GM19023 (cell line): ENCODE data around the gene TMEM30B.
A peak's percentile ranks its signal among the peaks of the same experiment; 100 is the strongest.
"Not testable (repeated sequence)": the region's sequence is repeated elsewhere in the genome, so short reads cannot be mapped to it uniquely, and the experiment has no call there.

Experiments used
- ATAC-seq: cut with Tn5 transposase; IDR thresholded peaks from one replicate; pipeline ENCODE4 v1.9.1; 2021; ENCODE audit warnings: mild to moderate bottlenecking, moderate library complexity; ENCODE audit not compliant: unreplicated experiment

TMEM30B gene

DNA sequence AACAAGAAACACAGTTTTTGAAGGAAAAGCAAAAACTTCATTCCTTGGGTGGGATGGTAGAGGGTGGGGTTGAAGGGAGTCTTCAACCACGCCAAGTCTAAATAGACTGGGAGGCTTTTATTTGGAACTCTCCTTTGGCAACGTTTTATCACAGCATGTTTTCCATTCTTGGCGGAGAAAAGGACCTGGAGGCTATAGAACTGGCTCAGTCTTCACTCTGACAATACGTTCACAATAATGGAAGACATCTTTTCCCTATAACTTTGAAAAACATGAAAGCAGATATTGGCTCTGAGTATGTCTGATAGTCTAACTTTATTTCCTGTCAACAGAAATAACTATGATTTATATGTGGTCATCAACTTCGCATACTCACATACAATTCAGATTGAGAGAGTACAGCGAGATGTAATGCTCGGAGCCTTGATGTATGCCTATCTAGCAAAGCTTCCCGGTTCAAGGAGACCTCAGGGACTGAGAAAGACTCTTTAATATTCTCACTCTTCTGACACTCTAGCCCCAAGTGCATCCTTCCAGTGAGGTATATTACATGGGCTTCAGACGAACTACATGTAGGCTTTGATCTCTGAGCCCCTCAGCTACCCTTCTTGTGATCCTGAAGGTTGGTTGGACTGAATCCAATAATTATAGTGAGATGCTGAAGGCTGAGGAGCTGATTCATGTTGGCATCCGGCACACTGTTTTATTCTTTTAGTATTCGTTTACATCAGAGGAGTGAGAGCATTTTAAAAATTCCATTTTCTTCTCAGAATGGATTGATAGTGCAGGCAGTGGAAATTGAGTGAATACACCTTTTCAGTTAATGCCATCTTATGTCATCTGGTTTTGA, 14.0 kb downstream of the TMEM30B start:
- ATAC-seq = no peak

DNA sequence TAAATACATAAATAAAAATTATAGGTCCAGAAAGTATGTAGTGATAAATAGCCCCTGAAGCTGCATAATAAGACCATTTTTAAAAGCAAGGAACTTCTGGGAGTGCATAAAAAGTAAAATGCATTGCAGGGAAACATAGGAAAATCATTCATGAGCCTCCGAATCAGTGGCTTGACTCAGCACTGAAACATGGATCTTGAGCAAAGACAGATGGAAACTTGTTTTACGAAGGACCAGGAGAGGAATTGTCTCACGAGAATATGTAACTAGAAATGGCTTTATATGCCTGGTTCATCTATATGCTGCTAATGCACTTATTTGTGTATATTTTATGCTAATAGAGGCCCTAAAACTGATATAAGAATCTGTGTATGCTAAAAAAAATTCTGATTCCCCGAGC, 14.7 kb downstream of the TMEM30B start:
- no peak for ATAC-seq

DNA sequence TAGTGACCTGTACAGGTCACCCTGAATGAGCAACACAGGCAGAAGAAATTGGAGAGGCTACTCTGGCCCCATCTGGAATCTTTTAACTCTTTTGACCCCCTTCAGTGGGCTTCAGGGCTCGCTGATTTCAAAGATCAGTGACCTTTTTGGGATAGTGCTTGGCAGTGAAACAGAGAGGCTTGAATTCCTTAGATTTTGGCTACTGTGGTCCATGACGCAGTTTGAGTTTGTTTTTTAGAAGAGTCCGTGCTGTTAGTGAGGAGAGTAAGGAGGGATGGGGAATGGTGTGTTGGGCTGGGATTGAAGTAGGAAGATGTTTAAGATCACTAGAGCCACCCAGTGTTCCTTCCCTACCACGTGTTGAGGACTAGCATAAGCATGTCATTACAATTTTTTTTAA, 16.5 kb downstream of the TMEM30B start:
- ATAC-seq = no peak

DNA sequence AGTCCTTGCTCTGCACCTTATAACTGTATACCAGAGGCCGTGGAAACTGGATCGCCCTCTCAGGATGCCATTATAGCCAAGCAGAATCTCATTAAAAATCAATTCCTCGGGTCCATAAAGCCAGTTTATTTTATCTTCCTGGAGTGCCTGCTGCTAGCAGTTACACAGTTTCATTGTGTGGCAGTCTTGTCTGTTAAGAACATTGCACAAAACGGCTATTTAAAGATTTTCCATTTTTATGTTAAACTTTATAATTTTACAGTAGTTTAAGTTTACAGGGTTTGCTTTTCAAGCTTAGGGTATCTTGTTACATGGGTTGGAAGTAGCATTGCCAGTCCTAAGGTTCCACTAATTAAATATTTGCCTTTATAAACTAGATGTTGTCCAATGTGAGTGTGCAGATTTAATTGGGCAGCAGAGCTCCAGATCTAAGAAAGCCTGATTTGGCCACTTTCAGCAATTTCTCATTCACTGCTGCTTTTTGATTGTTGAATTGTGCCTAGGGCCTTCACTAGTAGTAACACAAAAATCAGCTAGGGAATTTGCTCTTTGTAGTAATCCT, 17.0 kb downstream of the TMEM30B start:
- ATAC-seq = no peak

DNA sequence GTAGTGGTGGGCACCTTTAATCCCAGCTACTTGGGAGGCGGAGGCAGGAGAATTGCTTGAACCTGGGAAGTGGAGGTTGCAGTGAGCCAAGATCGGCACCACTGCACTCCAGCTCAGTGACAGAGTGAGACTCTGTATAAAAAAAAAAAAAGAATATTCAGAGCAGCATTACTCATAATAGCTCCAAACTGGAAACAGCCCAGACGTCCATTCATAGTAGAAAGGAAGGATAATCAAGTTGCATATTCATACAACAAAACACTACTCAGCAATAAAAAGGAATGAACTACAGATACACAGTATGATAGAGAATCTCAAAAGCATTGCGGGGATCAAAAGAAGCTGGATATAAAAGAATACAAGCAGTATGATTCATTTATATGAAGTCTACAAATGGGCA, 19.1 kb downstream of the TMEM30B start:
- no peak for ATAC-seq

DNA sequence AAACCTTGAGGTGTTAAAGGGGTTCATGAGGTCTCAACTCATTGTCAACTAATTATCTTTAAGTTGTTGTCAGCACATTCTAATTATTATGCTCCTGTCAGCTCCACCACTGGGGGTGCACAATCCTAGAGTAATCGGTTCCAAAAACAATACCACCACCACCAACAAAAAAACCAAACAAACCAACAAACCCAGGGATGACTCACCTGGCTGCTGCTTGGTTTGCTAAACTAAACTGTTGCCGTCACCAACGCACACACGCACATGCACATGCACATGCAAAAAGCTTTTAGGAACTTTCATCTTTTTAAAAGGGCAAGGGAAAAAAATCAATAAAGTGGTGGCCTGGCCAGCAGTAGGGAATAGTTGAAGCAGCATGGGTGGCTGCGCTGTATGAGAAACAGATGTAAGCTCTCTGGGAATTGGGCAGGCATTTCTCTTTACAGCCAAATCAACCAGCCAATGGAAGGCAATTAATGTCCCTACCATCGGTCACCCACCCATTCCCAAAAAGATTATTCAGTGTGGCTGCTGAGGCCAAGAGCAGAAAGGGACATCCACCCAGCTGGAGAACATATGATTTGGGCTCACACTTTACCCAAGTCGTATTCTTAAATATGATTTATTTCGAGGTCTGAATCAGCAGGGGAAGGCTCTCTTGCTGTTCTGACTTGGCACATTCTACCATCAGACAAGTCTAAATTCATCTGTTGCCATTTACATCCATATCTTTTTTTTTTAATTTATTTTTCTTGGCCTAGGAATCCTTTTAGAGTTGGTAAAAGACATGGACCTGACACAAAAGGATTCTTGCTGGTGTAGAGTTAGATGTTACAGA, 20.0 kb downstream of the TMEM30B start:
- ATAC-seq = no peak

DNA sequence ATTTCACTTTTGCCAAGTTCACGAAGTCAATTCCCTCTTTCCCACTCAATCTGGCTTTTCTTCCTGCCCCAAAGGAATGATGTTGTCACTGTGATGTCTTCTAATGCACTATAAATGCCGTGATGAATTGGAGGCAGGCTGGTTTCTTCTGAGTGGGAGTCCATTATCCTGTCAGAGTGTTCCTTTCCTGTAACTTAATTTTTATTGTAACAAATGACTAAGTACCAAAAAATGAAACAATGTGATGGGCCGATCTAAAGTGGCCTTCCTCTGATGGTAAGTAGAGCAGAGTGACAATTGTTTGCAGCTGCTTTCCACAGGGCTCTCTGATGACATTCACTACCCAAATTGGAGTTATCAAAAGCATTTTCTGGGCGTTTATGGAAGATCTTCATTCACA, 22.2 kb downstream of the TMEM30B start:
- ATAC-seq = no peak

DNA sequence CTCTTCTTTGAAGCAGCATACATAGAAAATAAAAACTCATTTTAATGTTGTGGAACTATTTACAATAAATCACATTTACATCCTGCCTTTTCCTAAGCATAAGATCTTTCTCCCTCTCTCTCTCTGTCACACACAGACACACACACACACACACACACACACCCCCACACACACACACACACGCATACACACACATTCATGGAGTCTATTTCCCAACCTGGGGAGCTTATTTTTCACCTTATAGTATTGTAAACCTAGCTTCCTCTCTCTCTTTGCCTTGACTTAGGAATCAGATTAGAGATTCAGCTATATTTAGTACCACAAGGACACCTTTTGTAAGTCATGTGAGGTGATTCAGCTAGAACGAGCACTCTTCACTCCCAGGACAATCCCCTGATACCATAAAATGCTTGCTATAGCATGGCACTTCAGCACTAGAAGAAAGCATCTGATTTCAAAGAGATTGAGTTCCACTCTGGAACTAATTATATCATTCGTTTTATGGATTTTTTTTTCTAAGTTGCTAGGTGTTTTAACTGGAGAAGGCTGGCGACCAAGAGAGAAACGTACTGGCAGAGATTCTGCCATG, 23.6 kb downstream of the TMEM30B start:
- no peak for ATAC-seq

DNA sequence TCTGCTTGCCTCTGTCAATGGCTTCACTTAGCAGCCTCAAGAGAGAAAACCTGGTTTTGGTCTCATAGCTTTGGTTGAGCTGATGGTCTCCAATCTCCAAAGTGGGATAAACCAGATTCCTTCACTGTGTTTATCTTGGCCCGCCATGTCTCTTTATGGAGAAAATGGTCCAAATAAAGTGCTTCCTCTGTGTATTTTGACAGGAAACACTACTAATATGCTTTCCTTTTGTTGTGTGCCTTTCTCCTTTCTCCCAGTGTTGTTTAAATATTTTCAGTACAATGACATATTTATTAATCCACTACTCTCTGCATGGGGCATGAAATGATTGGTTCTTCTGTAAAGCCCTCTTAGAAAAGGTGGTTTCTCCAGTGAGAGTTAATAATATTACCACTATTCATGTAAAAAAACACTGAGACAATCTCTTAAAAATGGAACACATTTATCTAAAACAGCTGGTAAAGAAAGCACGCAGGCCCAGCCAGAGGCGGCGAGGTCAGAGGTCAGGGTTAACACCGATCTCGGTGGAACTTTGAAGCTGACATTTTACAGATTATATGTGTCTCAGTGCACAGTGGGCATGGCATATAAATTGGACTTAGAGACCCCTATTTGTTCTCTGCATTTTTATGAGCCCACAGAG, 24.2 kb downstream of the TMEM30B start:
- ATAC-seq = no peak

DNA sequence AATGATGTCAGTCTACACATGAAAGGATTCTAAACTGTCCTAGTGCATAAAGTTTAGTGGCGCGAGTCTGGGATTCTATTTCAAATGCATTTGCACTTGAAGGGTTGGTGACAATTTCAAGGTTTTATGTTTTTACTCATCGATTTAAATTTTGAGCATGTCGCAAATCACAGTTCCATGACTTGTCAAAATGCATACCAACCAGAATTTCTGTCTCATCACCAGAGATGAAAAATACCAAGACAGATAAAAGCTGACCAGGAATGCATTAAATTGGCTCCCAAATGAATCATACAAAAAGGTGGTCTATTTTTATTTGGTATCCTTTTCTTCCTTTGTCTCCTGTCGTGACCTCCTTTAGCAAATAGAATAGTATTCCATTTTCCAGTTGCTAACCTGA, 25.2 kb downstream of the TMEM30B start:
- no peak for ATAC-seq

DNA sequence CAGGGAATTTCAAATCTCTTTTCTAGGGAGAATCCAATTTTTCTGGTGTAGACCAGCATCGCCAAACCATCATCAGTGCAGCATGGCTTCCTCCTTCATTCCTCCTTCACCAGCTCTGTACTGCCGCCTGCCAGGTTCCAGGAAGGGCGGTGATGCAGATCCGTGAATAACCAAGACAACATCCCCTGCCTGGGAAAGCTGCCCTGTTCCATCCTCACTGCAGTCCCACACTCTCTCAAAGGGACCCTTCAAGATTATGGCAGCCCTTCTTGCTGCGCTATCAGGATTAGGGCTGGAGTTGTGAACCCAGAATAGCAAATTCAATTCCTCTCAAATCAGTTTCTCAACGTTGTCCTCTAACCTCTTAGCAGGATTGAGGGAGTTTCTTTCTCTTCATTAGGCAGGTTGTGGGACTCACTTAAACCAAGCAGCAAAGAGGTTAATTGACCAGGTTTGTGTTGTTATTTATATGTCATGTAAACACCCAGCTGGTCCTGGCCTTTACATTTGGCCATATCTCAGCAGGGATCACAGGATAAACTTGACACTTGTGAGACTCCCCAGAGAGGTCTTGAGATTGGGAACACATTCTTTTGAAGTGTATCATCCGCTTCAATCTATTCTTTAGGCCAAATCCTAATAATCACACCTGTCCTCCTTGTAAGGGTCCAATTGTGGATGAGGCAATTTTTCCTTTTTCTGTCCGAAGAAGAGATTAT, 26.2 kb downstream of the TMEM30B start:
- ATAC-seq = no peak

DNA sequence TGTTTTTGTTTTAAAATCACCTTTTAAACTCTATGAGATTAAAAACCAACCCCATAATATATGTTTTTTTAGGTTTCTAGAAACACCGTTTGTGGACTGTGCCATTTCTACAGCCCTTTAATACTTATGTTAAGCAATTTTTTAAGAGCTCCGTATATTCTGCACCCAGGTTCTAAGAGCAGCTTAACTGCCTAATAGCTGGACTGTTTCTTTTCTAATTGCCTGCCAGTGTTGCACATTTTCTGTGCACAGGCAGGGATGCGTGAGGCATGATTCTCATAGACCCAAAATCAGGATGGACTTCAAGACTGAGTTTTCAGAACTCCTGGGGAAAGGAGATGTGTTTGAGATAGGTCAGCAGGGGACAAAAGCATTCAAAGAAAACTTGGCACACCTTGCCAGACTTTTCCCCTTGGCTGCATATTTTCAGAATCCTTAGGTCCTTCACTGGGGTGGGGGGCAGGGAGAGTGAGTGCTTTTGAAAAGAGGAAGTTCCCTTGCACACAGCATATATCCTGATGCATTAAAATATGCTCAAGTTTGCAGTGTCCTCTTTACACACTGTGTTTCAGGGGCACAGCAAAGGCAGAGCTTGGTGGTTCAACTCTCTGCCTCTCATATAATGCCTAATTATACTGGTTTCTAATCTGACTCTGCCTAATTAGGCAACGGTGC, 27.9 kb downstream of the TMEM30B start:
- no peak for ATAC-seq

DNA sequence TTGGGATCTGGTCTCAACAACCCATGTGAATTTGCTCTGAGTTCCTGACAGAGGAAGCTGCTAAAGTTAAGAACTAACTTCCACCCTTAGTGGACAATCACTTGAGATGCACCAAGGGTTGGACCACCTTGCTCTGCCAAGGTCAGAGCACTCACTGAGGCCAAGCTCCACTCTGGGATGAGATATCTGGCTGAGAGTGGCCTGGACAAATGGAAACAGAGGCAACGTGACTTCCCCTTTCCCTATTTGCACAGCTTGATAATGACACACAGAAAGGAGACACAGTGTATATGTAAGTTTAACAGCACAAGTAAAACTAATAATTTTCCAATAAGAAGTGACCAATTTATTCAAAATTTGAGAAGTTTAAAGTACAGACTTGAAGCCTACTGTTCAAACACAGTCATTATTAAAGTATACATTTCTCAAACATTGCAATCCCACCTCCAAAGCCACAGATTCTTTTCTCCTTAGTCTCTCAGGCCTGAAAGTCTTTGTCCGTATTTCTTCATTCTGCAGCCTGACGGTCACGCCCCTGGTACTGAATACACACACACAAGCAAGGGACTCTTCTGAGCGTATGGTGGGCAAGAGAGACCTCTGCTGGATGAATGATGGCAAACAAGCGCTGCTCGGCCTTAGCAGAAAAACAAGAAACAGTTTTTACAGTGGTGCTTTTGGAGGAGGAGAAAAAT, 28.6 kb downstream of the TMEM30B start:
- ATAC-seq = peak; percentile 89

DNA sequence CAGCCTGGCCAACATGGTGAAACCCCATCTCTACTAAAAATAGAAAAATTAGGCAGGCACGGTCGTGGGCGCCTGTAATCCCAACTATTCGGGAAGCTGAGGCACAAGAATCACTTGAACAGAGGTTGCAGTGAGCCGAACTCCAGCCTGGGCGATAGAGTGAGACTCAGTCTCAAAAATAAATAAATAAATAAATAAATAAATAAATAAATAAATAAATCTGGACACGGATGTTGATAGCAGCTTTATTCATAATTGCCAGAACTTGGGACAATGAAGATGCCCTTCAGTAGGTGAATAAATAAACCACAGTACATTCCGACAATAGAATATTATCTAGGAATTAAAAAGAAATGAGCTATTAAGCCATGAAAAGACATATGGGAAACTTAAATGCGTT, 31.1 kb downstream of the TMEM30B start:
- no peak for ATAC-seq

DNA sequence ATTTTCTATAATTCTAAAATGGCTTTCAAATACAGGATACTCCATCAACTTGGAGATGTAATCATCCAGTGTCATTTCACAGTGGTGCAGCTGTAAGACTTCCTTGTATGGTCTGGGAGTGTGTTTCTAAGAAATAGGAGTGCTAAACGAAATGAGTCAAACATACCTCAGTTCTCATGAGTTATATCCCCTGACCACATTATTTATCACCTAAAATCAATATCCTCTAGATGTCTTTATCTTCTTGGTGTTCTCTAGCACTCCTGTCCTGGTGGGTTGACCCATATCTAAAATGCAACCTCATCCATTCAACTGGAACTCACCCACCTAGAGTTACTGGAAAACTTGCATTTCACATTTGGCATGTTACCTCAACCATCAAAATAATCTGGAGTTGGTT, 33.2 kb downstream of the TMEM30B start:
- ATAC-seq = no peak

DNA sequence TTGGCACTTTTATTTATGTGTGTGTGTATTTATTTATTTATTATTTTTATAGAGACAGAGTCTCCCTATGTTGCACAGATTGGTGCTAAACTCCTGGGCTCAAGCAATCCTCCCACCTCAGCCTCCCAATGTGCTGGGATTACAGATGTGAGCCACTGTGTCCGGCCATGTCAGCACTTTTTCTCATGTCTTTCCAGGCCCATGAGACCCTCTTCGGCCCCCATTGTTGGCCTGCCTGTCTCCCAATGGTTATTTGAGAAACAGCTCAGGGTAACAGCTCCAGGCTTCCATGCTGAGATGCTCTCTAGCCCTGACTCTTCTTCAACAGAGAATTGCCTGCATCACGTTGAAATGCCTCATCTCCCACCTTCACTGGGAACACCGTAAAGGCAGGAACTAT, 34.4 kb downstream of the TMEM30B start:
- no peak for ATAC-seq

DNA sequence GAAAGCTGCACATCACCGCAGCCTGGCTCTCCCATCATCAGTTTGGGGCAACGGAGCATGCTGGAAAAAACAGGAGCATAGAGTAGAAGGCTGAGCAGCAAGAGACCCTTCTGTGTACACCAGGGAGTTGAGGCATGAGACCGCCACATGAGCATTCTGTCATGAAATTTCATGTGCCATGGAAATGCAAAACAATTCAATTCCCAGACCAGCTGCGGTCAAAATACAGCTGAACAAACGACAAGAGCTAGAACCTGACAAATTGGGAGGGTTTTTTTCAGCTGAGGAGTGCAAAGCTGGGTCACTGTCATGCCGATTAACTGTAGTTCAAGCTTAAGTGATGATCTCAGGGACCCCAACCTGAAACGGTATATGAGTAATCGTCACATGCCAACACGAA, 37.1 kb downstream of the TMEM30B start:
- ATAC-seq = no peak

DNA sequence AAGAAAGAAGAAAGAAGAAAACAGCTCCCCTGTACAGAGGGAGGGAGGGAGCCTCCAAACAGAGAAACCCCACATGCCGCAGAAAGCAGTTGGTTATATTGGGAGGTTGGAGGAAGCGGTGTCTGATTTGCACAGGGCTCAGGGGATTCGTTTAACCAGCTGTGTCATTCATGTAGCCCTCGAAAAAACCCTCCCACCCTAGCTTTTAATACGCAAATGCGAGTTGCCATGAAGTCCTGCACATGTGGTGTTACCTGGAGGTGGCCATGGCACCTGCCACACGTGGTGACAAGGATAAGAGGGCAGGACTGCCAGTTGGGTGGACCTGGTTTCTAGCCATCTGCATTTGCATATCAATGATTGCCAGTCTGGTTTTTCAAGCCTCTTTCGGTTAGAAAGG, 40.9 kb downstream of the TMEM30B start:
- no peak for ATAC-seq

DNA sequence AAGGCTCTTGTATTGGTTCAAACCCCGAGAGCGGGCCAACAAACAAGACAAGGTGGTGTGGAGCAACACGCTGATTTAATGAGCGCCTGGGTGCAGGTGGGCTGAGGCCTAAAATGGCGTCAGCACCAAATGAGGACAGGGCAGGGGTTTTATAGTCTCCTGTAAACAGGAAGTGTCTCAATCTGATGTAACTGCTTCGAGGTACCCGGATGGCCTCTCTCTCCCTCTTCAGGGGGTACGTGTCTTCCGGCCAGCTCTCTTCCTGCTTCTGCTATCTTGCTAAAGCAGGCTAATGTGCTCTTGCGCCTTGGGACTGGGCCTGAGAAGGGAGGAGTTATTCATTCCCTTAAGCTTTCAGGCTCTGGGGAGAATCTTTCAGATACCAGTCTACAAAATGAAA, 41.9 kb downstream of the TMEM30B start:
- ATAC-seq = not testable (repeated sequence)
